Measurements from ENCODE around the gene GPR37L1. TPM values are rescaled to one million over a fixed set of nuclear protein-coding genes. Genes with fewer than 3 reads are reported as not detected.

Gene GPR37L1
- total and polyA plus RNA-seq, 2 of the 8 experiments (the other 6 are each of a cell fraction or from before 2014, with no cell fraction given) = 0.13 to 0.23 TPM

DNA sequence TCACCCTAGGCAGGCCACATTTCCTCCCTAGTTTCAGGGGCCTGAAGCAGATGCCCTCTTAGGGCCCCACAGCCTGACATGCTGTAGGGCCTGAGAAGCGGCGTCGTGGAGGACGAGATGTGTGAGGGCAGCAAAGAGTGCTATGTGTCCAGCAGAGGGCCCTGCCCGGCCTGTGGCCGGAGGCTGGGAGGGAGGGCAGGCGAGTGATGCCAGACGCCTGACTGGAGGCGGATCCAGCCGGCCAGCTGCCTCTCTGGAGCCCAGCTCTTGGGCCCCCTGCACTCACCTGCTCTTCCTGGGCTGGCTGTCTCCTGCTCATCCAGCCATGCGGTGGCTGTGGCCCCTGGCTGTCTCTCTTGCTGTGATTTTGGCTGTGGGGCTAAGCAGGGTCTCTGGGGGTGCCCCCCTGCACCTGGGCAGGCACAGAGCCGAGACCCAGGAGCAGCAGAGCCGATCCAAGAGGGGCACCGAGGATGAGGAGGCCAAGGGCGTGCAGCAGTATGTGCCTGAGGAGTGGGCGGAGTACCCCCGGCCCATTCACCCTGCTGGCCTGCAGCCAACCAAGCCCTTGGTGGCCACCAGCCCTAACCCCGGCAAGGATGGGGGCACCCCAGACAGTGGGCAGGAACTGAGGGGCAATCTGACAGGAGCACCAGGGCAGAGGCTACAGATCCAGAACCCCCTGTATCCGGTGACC lies at the start of gene GPR37L1 (continued):
- TF ChIP-seq SP2 (IDR thresholded peaks at IDR 0.05; ENCODE audit: low read length) (no peak), MAX (IDR thresholded peaks at IDR 0.05) (peak; percentile 71), YY1 (IDR thresholded peaks at IDR 0.05; ENCODE audit: low read depth, low read length) (no peak), KDM1A (IDR thresholded peaks at IDR 0.05; ENCODE audit: borderline replicate concordance, low read length) (no peak), GTF2F1 (IDR thresholded peaks at IDR 0.05; ENCODE audit: borderline replicate concordance, low read depth, low read length) (no peak), CBX8 (IDR thresholded peaks at IDR 0.05; ENCODE audit: borderline replicate concordance, low read depth, low read length) (no peak), RXRA (IDR thresholded peaks at IDR 0.05; ENCODE audit: insufficient read depth, low read depth, low read length) (no peak), CHD2 (IDR thresholded peaks at IDR 0.05; ENCODE audit: low read length) (no peak)
